Tibial artery (tissue), 4 donors: ENCODE results near the gene PIP4K2A.

Source experiments
- DNase-seq, 2 donors: peaks; one replicate each; pipeline ENCODE4 v3.0.0-alpha.2; 2019
- H3K27ac ChIP-seq, 2 donors: fragments of 200-600 bp; sonication (generic) in 1 of 2; 1 replicate in 1 of 2; 2 replicates in 1 of 2; pipeline ENCODE4 v1.5.1; 2018 to 2019; ENCODE audit warnings: mild to moderate bottlenecking in 1 of 2
- H3K27me3 ChIP-seq, 2 donors: fragments of 200-600 bp; sonication (generic) in 1 of 2; one replicate each; pipeline versions ENCODE4 v1.5.1 to v1.6.0; 2016 to 2019
- H3K36me3 ChIP-seq, 3 donors: fragments of 200-600 bp; sonication (generic) in 2 of 3; one replicate each; pipeline ENCODE4 v1.5.1; 2016 to 2019; ENCODE audit warnings: mild to moderate bottlenecking in 2 of 3
- H3K4me1 ChIP-seq, 4 donors: fragments of 200-600 bp; sonication (generic) in 2 of 4; 1 replicate in 3 of 4; 2 replicates in 1 of 4; pipeline ENCODE4 v1.5.1; 2016 to 2019
- H3K4me3 ChIP-seq, 2 donors: fragments of 200-600 bp; sonication (generic) in 1 of 2; 1 replicate in 1 of 2; 2 replicates in 1 of 2; pipeline ENCODE4 v1.5.1; 2018 to 2019; ENCODE audit warnings: mild to moderate bottlenecking in 2 of 2
- H3K9me3 ChIP-seq, 3 donors: fragments of 200-600 bp; sonication (generic) in 1 of 3; one replicate each; pipeline ENCODE4 v1.5.1; 2016 to 2019
- CTCF ChIP-seq, 2 experiments: fragments of 200-600 bp in 1 of 2; fragments of 450-650 bp in 1 of 2; IDR thresholded peaks; one replicate each; pipeline ENCODE4 v1.5.1; 2017 to 2019; ENCODE audit warnings: antibody characterized with exemption in 2 of 2, mild to moderate bottlenecking in 1 of 2, moderate library complexity in 1 of 2
- intact Hi-C: fragments of 100-400 bp; cut with DNase I; formaldehyde crosslinking; loops from one replicate; pipeline ENCODE4 v1.15.0; 2023; ENCODE audit warnings: low total_unique reads

Gene PIP4K2A

GRCh38 chr10:22649390-22649841, 65.0 kb downstream of the PIP4K2A start:
- Histone ChIP-seq H3K4me1 (peaks cover 0 to 50% (median 11%) of the 10 kb centered on the region in 4 donors), H3K36me3 (peaks cover 0 to 2% (median 0%) of the 10 kb centered on the region in 3 donors), H3K4me3 (no peak overlapping the region), H3K27me3 (no peaks in the 10 kb centered on the region), H3K9me3 (no peaks in the 10 kb centered on the region), H3K27ac (no peak overlapping the region)
- intact Hi-C loops = no loop called here
- no peak for TF ChIP-seq CTCF (IDR thresholded peaks at IDR 0.05)
- no peak for DNase-seq

- intact Hi-C loops = no loop called here
- no peak for TF ChIP-seq CTCF (IDR thresholded peaks at IDR 0.05)
- no peak overlapping the region for H3K4me3 ChIP-seq
Measured at GRCh38 chr10:22648547-22648961, 65.8 kb downstream of the PIP4K2A start.

GRCh38 chr10:22647244-22647643, 67.1 kb downstream of the PIP4K2A start:
- Histone ChIP-seq H3K9me3 (no peaks in the 10 kb centered on the region), H3K27ac (peak overlapping the region in 1 of 2 donors; percentile 27), H3K27me3 (no peaks in the 10 kb centered on the region), H3K4me1 (peaks cover 0 to 43% (median 11%) of the 10 kb centered on the region in 4 donors), H3K36me3 (peaks cover 0 to 2% (median 0%) of the 10 kb centered on the region in 3 donors), H3K4me3 (no peak overlapping the region)
- intact Hi-C loops = no loop called here
- DNase-seq = no peak
- TF ChIP-seq CTCF (IDR thresholded peaks at IDR 0.05) = no peak

More at GRCh38 chr10:22648547-22648961, 65.8 kb downstream of the PIP4K2A start:
- no peak for DNase-seq
- H3K27ac ChIP-seq = no peak overlapping the region
- H3K4me1 ChIP-seq = peaks cover 0 to 43% (median 11%) of the 10 kb centered on the region in 4 donors
- peaks cover 0 to 2% (median 0%) of the 10 kb centered on the region in 3 donors for H3K36me3 ChIP-seq
- H3K9me3 ChIP-seq = no peaks in the 10 kb centered on the region
- no peaks in the 10 kb centered on the region for H3K27me3 ChIP-seq

- intact Hi-C loops = no loop called here
- Histone ChIP-seq H3K36me3 (no peaks in the 10 kb centered on the region), H3K27ac (no peak overlapping the region), H3K4me3 (no peak overlapping the region), H3K27me3 (no peaks in the 10 kb centered on the region), H3K9me3 (no peaks in the 10 kb centered on the region), H3K4me1 (peaks cover 0 to 36% (median 8%) of the 10 kb centered on the region in 4 donors)
- no peak for DNase-seq
- no peak for TF ChIP-seq CTCF (IDR thresholded peaks at IDR 0.05)
Measured at GRCh38 chr10:22646388-22646853, 68.0 kb downstream of the PIP4K2A start.

GRCh38 chr10:22644222-22644621, 70.2 kb downstream of the PIP4K2A start:
- no peak for DNase-seq
- no peaks in the 10 kb centered on the region for H3K36me3 ChIP-seq
- TF ChIP-seq CTCF (IDR thresholded peaks at IDR 0.05) = no peak
- peaks cover 0 to 32% (median 10%) of the 10 kb centered on the region in 4 donors for H3K4me1 ChIP-seq
- no peaks in the 10 kb centered on the region for H3K27me3 ChIP-seq
- H3K4me3 ChIP-seq = no peak overlapping the region
- H3K9me3 ChIP-seq = no peaks in the 10 kb centered on the region
- no peak overlapping the region for H3K27ac ChIP-seq
- intact Hi-C loops = no loop called here

- Histone ChIP-seq H3K4me1 (peaks cover 0 to 30% (median 9%) of the 10 kb centered on the region in 4 donors), H3K9me3 (no peaks in the 10 kb centered on the region), H3K4me3 (no peak overlapping the region), H3K27me3 (no peaks in the 10 kb centered on the region), H3K27ac (no peak overlapping the region), H3K36me3 (no peaks in the 10 kb centered on the region)
- DNase-seq = no peak
- no peak for TF ChIP-seq CTCF (IDR thresholded peaks at IDR 0.05)
- intact Hi-C loops = no loop called here
Measured at GRCh38 chr10:22643775-22644174, 70.6 kb downstream of the PIP4K2A start.
